Gastrocnemius medialis (tissue), 4 donors: ENCODE data around the gene ASB18. TPM values are rescaled to one million over a fixed set of nuclear protein-coding genes. Genes with fewer than 3 reads are reported as not detected.
A peak's percentile ranks its signal among the peaks of the same experiment; 100 is the strongest.

Experiments
- ATAC-seq, 2 donors: fragments of 150-250 bp; one replicate each; pipeline ENCODE4 v1.9.1; 2016
- DNase-seq, 2 donors: peaks; one replicate each; pipeline ENCODE4 v3.0.0-alpha.2; 2019
- H3K27ac ChIP-seq, 4 donors: fragments of 200-600 bp; sonication (generic); 1 replicate in 1 of 4; 2 replicates in 3 of 4; pipeline ENCODE4 v1.5.1; 2016 to 2018; ENCODE audit warnings: mild to moderate bottlenecking in 2 of 4, moderate library complexity in 1 of 4
- H3K27me3 ChIP-seq, 3 donors: fragments of 200-600 bp; sonication (generic) in 2 of 3; 1 replicate in 1 of 3; 2 replicates in 2 of 3; pipeline versions ENCODE4 v1.5.1 to v1.6.0; 2016 to 2019; ENCODE audit warnings: mild to moderate bottlenecking in 1 of 3, moderate library complexity in 1 of 3
- H3K36me3 ChIP-seq, 2 donors: fragments of 200-600 bp; sonication (generic) in 1 of 2; one replicate each; pipeline ENCODE4 v1.5.1; 2017 to 2018
- H3K4me1 ChIP-seq, 2 donors: fragments of 200-600 bp; sonication (generic) in 1 of 2; one replicate each; pipeline ENCODE4 v1.5.1; 2016 to 2017; ENCODE audit warnings: mild to moderate bottlenecking in 2 of 2
- H3K4me3 ChIP-seq, 4 donors: fragments of 200-600 bp; sonication (generic) in 3 of 4; 1 replicate in 1 of 4; 2 replicates in 3 of 4; pipeline ENCODE4 v1.5.1; 2016 to 2019; ENCODE audit warnings: mild to moderate bottlenecking in 2 of 4
- H3K9me3 ChIP-seq, 3 donors: fragments of 200-600 bp; sonication (generic) in 2 of 3; 1 replicate in 1 of 3; 2 replicates in 2 of 3; pipeline ENCODE4 v1.5.1; 2016 to 2019
- CTCF ChIP-seq, 5 experiments: fragments of 450-650 bp in 3 of 5; fragments of 200-600 bp in 2 of 5; sonication (generic) in 2 of 5; IDR thresholded peaks in 4 of 5; conservative IDR thresholded peaks in 1 of 5; 1 replicate in 4 of 5; 2 replicates in 1 of 5; pipeline ENCODE4 v1.5.1; 2016 to 2019; ENCODE audit warnings: antibody characterized with exemption in 5 of 5, mild to moderate bottlenecking in 3 of 5, moderate library complexity in 3 of 5
- POLR2A ChIP-seq, 2 donors: fragments of 450-650 bp; IDR thresholded peaks; one replicate each; pipeline ENCODE4 v1.6.1; 2017; ENCODE audit warnings: antibody characterized with exemption in 2 of 2, mild to moderate bottlenecking in 2 of 2, moderate library complexity in 2 of 2
- in situ Hi-C, 4 donors: fragments of 200-750 bp; cut with MboI; loops; one replicate each; pipeline versions ENCODE4 v1.15.0 to v1.8.0; 2017; ENCODE audit warnings: low sequenced_read_pairs in 4 of 4
- intact Hi-C: fragments of 100-400 bp; cut with DNase I; formaldehyde crosslinking; loops from one replicate; pipeline ENCODE4 v1.15.1; 2023; ENCODE audit warnings: low total_unique reads
- total RNA-seq, 4 donors: library from RNA; depleted of rRNA; stranded (reverse); fragments of >200 nt; gene quantifications; one replicate each; pipeline versions ENCODE4 v1.1.0 to v1.2.3, GENCODE V29; 2016

Gene ASB18
- total RNA-seq, 4 donors from 2014 or later: 0.16 to 0.17 TPM; not detected in 2

GRCh38 chr2:236250909-236251579, 13.2 kb downstream of the ASB18 start:
- Histone ChIP-seq H3K4me3 (peak overlapping the region in 1 of 4 donors; percentile 6), H3K36me3 (no peaks in the 10 kb centered on the region), H3K27ac (peak overlapping the region in 3 of 4 donors; percentile 39 to 48 (median 46)), H3K9me3 (no peaks in the 10 kb centered on the region), H3K4me1 (peaks cover 42 to 45% of the 10 kb centered on the region in 2 donors), H3K27me3 (no peaks in the 10 kb centered on the region)
- intact Hi-C loops (no loop called here), in situ Hi-C loops (no loop called here)
- ATAC-seq: peak in 1 of 2 donors; percentile 75
- DNase-seq: peak in 1 of 2 donors; percentile 41
- no peak for TF ChIP-seq POLR2A (IDR thresholded peaks at IDR 0.05)
- no peak for TF ChIP-seq CTCF (IDR thresholded peaks at IDR 0.05 in 4 of 5, conservative IDR thresholded peaks at IDR 0.05 in 1 of 5)

- in situ Hi-C loops (no loop called here), intact Hi-C loops (no loop called here)
- H3K9me3 ChIP-seq: no peaks in the 10 kb centered on the region
- H3K27ac ChIP-seq: peak overlapping the region in 3 of 4 donors; percentile 39 to 48 (median 46)
- TF ChIP-seq CTCF (IDR thresholded peaks at IDR 0.05 in 4 of 5, conservative IDR thresholded peaks at IDR 0.05 in 1 of 5) (no peak), POLR2A (IDR thresholded peaks at IDR 0.05) (no peak)
- no peak overlapping the region for H3K4me3 ChIP-seq
- peaks cover 42 to 47% of the 10 kb centered on the region in 2 donors for H3K4me1 ChIP-seq
- H3K27me3 ChIP-seq: no peaks in the 10 kb centered on the region
- DNase-seq (no peak), ATAC-seq (no peak)
- no peaks in the 10 kb centered on the region for H3K36me3 ChIP-seq
Observed at GRCh38 chr2:236250286-236250685, 13.9 kb downstream of the ASB18 start.

GRCh38 chr2:236249066-236249465, 15.1 kb downstream of the ASB18 start:
- DNase-seq (no peak), ATAC-seq (no peak)
- in situ Hi-C loops (no loop called here), intact Hi-C loops (loop anchor here (10.0 kb wide), 3 partner anchors 476 to 1386 kb away; no protein-coding TSS in a partner anchor)
- Histone ChIP-seq H3K4me3 (no peak overlapping the region), H3K4me1 (peaks cover 45 to 50% of the 10 kb centered on the region in 2 donors), H3K36me3 (no peaks in the 10 kb centered on the region), H3K9me3 (no peaks in the 10 kb centered on the region), H3K27me3 (no peaks in the 10 kb centered on the region), H3K27ac (peak overlapping the region in 1 of 4 donors; percentile 20)
- TF ChIP-seq POLR2A (IDR thresholded peaks at IDR 0.05): no peak

GRCh38 chr2:236246711-236247246, 17.4 kb downstream of the ASB18 start:
- Histone ChIP-seq H3K36me3 (no peaks in the 10 kb centered on the region), H3K9me3 (no peaks in the 10 kb centered on the region), H3K27me3 (no peaks in the 10 kb centered on the region), H3K4me3 (no peak overlapping the region), H3K4me1 (peaks cover 45 to 55% of the 10 kb centered on the region in 2 donors), H3K27ac (peak overlapping the region; percentile 57 to 77 (median 72))
- DNase-seq: no peak
- ATAC-seq: peak; percentile 90 to 95
- TF ChIP-seq CTCF (IDR thresholded peaks at IDR 0.05 in 4 of 5, conservative IDR thresholded peaks at IDR 0.05 in 1 of 5) (no peak), POLR2A (IDR thresholded peaks at IDR 0.05) (no peak)
- in situ Hi-C loops (no loop called here), intact Hi-C loops (loop anchor here (10.0 kb wide), 3 partner anchors 478 to 1388 kb away; no protein-coding TSS in a partner anchor)

GRCh38 chr2:236244256-236244655, 19.9 kb downstream of the ASB18 start:
- no peak overlapping the region for H3K4me3 ChIP-seq
- peaks cover 45 to 61% of the 10 kb centered on the region in 2 donors for H3K4me1 ChIP-seq
- ATAC-seq: no peak
- peak overlapping the region in 2 of 4 donors; percentile 11 to 13 for H3K27ac ChIP-seq
- no peaks in the 10 kb centered on the region for H3K36me3 ChIP-seq
- in situ Hi-C loops: no loop called here
- H3K27me3 ChIP-seq: no peaks in the 10 kb centered on the region
- no peaks in the 10 kb centered on the region for H3K9me3 ChIP-seq
- no peak for TF ChIP-seq CTCF (IDR thresholded peaks at IDR 0.05 in 4 of 5, conservative IDR thresholded peaks at IDR 0.05 in 1 of 5)
- no peak for TF ChIP-seq POLR2A (IDR thresholded peaks at IDR 0.05)
- DNase-seq: no peak
- intact Hi-C loops: loop anchor here (10.0 kb wide), 3 partner anchors 481 to 1391 kb away; no protein-coding TSS in a partner anchor
